AG09319 (cell line): ENCODE results near the gene ZIC5.

Experiments used
- DNase-seq: peaks from one replicate; pipeline ENCODE4 v3.0.0-alpha.2; 2010; ENCODE audit warnings: low read depth; ENCODE audit errors: extremely low read depth
- CTCF ChIP-seq: IDR thresholded peaks from 2 replicates; pipeline ENCODE4 v1.5.1; 2011; ENCODE audit warnings: low read depth, mild to moderate bottlenecking, inconsistent platforms, low read length, moderate library complexity

The ZIC5 gene

GRCh38 chr13:99971576-99972189 lies at the start of gene ZIC5:
Gene ZIC5 (minus strand): TSS chr13:99971767. CDS start chr13:99971603, 164 bp downstream.
- no peak for TF ChIP-seq CTCF
- DNase-seq: no peak

GRCh38 chr13:100019780-100020356 lies 48.3 kb upstream of the ZIC5 start:
- no peak for DNase-seq

GRCh38 chr13:100014621-100015020 lies 43.1 kb upstream of the ZIC5 start:
- no peak for DNase-seq
- no peak for TF ChIP-seq CTCF

More at GRCh38 chr13:100019780-100020356, 48.3 kb upstream of the ZIC5 start:
- TF ChIP-seq CTCF: no peak

- DNase-seq: no peak
- no peak for TF ChIP-seq CTCF
Measured at GRCh38 chr13:99998261-99998660, 26.7 kb upstream of the ZIC5 start.

- no peak for TF ChIP-seq CTCF
- DNase-seq: no peak
Measured at GRCh38 chr13:99997702-99998214, 26.2 kb upstream of the ZIC5 start.

GRCh38 chr13:99996381-99996973 lies 24.9 kb upstream of the ZIC5 start:
- TF ChIP-seq CTCF: no peak
- DNase-seq: no peak
